HG02870 (cell line): ENCODE data around the gene TMEM209.
"Not testable (repeated sequence)": the region's sequence is repeated elsewhere in the genome, so short reads cannot be mapped to it uniquely, and the experiment has no call there.

Experiments used
- ATAC-seq: cut with Tn5 transposase; IDR thresholded peaks from one replicate; pipeline ENCODE4 v1.9.1; 2021; ENCODE audit warnings: mild to moderate bottlenecking, moderate library complexity; ENCODE audit not compliant: unreplicated experiment

TMEM209 gene

GRCh38 chr7:130174237-130174959 lies 30.8 kb downstream of the TMEM209 start:
- no peak for ATAC-seq

GRCh38 chr7:130162196-130162595 lies 43.0 kb downstream of the TMEM209 start:
- no peak for ATAC-seq

GRCh38 chr7:130160455-130160854 lies 44.8 kb downstream of the TMEM209 start:
- no peak for ATAC-seq

GRCh38 chr7:130160023-130160422 lies 45.2 kb downstream of the TMEM209 start:
- no peak for ATAC-seq

- ATAC-seq, result no peak
Observed at GRCh38 chr7:130157700-130158099, 47.5 kb downstream of the TMEM209 start.

- no peak for ATAC-seq
Observed at GRCh38 chr7:130156140-130156539, 49.1 kb downstream of the TMEM209 start.

GRCh38 chr7:130154501-130155317 lies 50.5 kb downstream of the TMEM209 start:
- no peak for ATAC-seq

GRCh38 chr7:130154131-130154500 lies 51.1 kb downstream of the TMEM209 start:
- ATAC-seq, result no peak

GRCh38 chr7:130153211-130153908 lies 51.8 kb downstream of the TMEM209 start:
- ATAC-seq, result no peak

GRCh38 chr7:130152493-130153210 lies 52.6 kb downstream of the TMEM209 start:
- ATAC-seq, result no peak

GRCh38 chr7:130151591-130152492 lies 53.4 kb downstream of the TMEM209 start:
- no peak for ATAC-seq

GRCh38 chr7:130150587-130150986 lies 54.6 kb downstream of the TMEM209 start:
- ATAC-seq, result no peak

GRCh38 chr7:130149281-130150139 lies 55.7 kb downstream of the TMEM209 start:
- ATAC-seq, result no peak

GRCh38 chr7:130148561-130148960 lies 56.6 kb downstream of the TMEM209 start:
- ATAC-seq, result no peak

GRCh38 chr7:130147710-130148325 lies 57.4 kb downstream of the TMEM209 start:
- ATAC-seq, result no peak

- no peak for ATAC-seq
Observed at GRCh38 chr7:130146693-130147405, 58.4 kb downstream of the TMEM209 start.

- not testable (repeated sequence) for ATAC-seq
Observed at GRCh38 chr7:130146142-130146541, 59.1 kb downstream of the TMEM209 start.
